Activated CD8-positive, alpha-beta memory T cell treated with anti-CD3 and anti-CD28 coated beads, Interleukin-2, amount 50 U/mL, for 4 hours (primary cell): ENCODE results near the gene C11orf91.
"Not testable (repeated sequence)": the region's sequence is repeated elsewhere in the genome, so short reads cannot be mapped to it uniquely, and the experiment has no call there.

Source experiments
- DNase-seq: peaks from one replicate; pipeline ENCODE4 v3.0.0-alpha.2; 2020

Gene C11orf91

DNA sequence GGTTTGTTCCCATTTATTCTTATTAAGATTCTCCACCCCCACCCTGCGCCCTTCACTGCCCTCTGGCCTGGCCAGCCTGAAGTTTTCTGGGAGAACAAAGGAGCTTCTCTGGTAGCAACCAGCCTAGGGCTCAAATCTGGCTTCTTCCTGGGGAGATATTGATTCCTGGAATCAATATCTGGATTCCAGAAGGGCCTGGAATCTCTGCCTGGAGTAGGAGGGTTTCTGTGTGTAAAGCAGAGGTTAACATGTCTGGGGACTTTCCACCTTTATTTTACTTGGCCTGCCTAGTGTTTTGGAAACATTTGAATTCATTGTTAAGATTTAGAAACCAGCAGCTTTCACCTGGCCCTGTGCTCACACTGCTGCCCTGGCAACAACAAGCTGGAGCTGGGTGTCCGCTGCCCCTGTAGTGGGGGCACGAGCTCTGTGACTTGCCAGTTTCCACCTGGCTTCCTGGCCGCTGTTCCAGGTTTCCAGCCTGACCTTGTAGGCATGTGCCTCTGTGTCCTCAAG lies 5.5 kb downstream of the C11orf91 start:
- no peak for DNase-seq

DNA sequence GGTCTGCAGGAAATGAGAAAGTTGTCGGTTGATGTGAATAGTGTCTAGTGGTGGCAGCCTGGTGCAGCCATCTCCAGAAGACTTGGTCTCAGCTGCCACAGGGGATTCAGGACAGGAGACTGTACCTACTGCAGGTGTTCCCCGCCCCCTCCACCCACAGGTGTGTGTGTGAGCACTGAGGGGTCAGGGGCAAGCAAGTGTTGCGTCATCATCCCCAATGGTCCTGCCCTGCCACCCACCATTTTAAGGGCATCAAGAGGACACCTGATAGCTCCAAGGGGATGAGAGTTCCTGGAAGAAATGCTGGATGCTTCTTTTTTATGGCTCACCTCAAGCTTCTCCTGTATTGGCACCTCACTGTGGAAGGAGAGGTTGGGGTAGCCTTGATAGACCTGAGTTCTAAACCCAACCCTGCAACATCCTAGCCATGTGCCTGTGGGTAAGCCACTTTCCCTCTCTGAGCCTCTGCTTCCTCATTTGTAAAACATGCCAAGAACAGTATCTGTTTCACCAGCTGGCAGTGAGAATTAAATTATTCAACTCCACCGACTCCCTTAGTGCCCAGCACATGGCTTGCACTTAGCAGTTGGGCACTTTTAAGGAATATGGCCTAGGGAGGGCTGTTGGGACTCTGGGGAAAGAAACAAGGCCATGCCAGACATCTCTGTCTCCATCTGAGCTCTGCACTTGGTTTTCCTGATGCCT lies 6.1 kb downstream of the C11orf91 start:
- DNase-seq = no peak

DNA sequence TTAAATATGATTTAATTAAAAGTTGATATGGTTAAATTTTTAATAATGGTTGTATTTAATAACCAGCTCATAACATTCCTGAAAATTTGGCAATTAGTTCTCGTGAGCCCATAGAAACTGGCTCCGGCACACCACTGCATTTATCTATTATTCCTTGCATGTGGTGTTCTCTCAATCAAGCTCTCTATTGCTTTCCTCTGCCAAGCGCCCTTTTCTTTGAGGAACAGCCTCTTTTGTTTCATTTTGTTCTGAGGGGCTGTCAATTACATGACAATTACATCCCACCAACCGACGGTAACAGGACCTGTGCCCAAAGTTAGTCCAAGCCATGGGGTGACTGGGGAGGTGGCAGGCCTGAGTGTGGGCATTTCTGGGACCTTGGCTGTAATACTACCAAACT lies 8.1 kb downstream of the C11orf91 start:
- DNase-seq = no peak

DNA sequence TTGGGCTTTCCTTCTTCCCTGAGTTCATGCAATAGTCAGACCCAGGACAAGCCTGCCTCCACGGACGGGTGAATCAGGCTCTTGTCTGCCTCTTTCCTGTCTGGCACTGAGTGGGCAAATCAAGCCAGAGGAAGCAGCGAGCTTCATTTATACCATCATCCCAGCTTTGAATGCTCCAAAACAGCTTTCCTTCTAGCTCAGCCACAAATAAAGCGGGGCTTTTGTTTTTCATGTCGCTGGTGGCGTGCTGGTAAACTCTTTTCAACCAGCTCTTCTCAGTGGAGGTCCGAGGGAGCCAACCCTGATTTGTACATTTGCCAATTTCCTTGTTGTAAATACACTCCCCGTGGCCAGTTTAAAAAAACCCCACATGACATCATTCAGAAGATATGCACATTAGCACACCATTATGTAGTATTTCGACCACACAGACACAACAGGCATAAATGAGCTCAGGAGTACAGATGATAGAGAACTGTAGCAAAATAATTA lies 8.6 kb downstream of the C11orf91 start:
- no peak for DNase-seq

DNA sequence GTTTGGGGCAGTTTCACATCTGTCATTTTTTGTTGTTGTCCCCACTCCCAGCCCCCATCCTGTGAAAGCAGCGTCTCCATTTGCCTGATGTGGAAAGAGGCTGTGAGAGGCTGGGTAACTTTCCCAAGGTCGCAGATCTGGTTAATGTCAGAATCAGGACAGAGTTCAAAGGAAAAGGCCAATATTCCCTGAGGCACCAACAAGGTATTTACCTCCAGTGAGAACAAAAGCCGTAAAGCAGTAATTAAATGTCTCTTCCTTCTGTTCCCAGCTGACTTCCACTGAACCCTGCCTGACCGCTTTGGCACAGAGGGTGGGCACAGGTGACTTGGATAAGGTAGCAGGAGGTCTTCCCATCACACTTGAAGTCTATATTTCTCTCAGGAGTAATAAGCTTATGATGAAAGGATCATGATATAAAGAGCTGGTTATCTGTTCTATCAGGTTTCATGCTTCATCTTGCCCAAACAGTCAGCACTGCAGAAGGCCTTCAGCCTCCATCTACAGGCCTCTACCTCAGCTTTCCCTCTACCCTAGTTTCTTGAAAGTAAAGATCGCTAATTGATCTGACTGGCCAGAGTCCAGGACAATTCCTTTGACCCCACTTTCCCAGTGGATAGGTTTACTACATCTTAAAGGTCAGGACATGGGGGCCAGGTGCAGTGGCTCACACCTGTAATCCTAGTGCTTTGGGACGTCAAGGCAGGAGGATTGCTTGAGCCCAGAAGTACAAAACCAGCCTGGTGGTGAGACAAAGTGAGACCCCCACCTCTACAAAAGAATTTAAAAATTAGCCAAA lies 9.4 kb downstream of the C11orf91 start:
- DNase-seq = no peak

DNA sequence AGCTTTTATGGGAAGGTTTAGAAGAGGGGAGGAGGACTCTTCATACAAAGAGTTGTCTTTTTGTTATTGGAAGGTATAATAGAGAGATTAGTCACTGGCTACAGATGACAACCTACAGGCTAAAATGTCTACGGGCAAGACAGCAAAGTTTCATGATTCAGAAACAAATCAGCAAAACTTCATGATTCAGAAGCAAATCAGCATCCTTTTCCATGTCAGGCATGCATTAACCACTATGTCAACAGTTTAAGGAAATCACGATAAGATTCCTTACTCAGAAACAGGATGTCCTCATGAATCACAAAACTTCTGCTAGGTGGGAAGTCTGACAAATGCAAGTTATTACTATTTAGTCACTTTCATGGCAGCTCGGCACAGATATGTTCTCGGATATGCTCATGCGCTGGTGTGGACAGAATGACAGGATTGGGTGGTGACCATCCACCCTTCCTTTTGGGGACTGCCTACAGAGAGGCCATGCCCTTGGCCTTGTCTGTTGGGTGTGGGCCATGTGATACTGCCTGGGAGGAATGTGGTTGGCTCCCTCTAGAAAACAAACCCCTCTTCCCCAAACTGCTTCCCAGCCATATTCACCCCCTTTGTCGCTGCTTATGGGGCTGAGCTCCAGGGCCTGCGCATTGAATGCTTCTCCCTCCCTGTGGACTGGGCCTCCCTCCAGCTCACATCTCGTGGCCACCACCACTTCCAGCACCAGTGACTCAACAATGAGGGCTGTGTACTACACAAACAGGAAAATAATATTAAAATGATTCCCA lies 10.1 kb downstream of the C11orf91 start:
- DNase-seq = no peak

DNA sequence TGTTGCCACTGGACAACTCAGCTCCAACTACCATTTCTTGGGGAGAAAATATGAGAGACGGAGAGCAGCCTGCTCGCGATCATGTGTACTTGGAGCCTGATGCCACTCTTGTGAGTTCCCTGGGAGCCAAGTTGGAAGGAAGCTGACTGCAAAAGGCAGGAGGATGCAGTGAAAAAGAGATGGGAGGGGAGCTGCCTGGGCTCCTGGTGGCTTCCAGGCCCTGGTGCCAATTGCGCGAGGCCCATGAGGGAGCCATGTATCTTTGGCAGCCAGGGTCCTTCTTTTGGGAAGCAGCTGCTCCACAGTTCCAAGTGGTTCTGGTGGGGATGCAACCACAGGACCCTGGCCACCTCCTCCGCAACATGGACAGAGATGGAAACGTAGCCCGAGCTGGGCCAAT lies 11.1 kb downstream of the C11orf91 start:
- DNase-seq = no peak

DNA sequence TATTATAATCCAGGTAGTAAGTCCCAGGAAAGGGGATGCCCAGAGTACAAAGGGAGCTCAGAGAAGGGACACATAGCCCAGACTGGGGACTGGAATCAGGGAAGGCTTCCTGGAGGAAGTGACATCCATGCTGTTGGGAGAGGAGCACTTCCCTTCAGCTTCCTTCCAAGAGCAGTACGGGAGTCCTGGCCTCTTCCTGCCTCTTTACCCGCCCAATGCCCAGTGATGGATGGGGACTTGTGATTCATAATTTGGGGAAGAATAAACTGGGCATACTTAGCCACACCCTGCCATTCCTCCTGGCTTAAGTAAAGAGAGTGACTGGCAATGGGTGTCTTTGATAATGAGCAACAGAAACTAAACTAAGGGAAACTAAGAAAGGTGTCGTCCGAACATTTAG lies 11.5 kb downstream of the C11orf91 start:
- no peak for DNase-seq

DNA sequence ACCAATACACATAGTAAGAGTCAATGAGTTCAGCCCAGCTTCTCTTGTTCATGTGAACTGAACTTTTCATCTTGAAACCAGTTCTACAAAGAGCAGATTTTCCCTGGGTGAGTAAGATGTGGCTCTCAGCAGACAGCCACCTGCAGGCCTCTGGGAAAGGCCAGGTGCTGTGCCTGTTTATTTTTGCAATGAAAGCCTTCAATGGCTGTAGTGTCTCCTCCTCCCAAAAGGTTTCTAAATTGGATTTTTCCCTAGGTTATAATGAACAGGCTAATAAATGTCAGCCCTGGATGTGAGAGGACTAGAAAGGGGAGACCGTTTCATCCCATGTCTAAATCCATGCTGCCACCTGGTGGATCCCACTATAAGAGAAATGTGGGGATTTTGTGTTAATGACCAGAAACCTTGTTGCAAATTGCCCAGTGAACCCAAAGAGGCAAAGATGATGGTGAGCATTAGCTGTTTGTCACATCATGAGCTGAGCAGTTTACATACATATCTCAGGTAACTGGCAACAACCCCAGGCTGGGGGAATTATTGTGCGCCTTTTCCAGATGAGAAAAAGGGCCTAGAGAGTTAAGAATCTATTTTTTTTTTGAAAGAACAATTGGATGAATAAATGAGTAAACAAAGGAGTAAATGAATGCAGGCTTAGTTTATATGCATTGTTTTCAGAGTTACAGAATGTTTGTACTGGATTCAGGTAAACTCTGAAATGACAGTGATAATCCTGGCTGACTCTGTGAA lies 12.7 kb downstream of the C11orf91 start:
- DNase-seq = no peak

DNA sequence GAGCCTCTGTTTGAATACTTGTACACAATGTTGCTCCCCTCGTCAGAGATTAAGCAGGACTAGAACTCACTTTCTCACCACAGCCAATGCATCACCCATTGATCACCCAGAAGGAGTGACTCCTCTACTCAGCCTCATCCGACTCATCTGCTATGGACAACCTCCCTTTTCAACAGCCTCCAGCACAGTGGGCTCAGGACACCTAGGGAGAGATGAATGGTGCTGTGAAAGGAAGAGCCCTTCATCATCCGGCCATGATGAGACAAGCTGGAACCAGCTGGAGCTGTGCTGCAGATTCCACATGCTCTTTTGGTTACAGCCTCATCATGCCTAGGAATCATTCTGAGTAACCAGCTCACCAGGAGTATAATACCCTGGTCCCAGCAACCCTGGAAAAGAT lies 15.5 kb downstream of the C11orf91 start:
- no peak for DNase-seq

DNA sequence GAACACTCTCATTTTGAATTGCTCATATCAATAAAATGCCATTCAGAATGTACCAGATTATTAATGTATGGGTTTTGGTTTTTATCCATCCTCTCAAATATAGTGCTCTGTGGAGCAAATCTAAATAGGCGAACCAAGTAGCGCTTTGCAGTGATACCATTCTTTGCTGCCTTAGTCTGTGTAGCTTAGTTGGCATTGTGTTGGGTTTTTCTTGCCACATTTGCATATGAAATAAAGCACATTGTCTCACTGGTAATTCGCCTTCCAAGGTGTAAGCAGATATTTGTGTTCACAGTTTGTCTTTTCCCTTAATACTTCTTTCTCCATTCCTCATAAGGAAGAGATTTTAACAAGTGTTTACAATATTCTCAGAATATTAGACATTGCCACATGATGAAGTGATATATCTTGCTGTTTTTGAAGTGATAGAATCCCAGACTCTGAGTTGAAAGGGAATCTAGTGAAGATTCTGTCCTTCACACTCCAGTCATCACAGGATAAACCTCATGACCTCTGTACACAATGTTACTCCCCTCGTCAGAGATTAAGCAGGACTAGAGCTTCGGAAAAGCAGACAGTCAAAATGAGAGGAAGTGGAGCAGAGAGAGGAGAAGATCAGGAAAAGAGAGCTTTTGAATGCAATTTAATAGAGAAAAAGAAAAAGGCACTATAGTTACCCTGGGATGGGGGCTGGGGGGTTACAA lies 16.5 kb downstream of the C11orf91 start:
- no peak for DNase-seq

DNA sequence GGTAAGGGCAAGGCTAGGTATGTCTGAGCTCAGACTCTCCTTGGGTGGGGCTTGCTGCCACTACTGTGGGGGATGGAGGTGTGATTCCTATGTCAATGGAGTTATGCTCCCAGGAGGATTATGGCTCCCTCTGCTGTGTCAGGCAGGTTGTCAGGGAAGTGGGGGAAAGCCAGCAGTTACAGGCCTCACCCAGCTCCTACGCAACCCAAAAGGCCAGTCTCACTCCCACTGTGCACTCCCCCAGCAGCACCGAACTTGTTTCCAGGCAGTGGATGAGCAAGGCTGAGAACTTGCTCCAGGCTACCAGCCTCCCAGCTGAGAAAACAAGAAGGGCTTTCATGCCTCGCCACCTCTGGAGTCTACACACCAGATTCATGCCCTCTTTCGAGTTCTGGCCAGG lies 18.2 kb downstream of the C11orf91 start:
- DNase-seq = no peak

DNA sequence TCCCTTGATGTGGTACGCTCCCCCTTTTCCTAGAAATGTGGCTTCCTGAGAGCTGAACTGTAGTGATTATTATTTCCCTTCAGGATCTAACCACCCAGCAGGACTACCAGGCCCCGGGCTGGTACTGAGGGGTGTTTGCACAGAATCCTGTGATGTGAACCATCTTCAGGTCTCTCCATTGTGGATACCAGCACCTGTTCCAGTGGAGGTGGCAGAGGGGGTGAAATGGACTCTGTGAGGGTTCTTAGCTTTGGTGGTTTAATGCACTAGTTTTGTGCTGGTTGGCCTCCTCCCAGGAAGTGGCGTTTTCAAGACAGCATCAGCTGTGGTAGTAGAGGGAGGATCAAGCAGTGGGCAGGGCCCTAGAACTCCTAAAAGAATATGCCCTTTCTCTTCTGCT lies 18.6 kb downstream of the C11orf91 start:
- DNase-seq = no peak

DNA sequence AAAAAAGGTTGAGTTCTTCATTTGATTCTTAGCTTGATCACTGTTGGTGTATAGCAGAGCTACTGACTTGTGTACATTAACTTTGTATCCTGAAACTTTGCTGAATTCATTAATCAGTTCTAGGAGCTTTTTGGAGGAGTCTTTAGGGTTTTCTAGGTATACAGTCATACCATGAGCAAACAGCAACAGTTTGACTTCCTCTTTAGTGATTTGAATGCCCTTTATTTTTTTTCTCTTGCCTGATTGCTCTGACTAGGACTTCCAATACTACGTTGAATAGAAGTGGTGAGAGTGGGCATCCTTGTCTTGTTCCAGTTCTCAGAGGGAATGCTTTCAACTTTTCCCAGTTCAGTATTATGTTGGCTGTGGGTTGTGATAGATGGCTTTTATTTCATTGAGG lies 22.0 kb downstream of the C11orf91 start:
- not testable (repeated sequence) for DNase-seq

DNA sequence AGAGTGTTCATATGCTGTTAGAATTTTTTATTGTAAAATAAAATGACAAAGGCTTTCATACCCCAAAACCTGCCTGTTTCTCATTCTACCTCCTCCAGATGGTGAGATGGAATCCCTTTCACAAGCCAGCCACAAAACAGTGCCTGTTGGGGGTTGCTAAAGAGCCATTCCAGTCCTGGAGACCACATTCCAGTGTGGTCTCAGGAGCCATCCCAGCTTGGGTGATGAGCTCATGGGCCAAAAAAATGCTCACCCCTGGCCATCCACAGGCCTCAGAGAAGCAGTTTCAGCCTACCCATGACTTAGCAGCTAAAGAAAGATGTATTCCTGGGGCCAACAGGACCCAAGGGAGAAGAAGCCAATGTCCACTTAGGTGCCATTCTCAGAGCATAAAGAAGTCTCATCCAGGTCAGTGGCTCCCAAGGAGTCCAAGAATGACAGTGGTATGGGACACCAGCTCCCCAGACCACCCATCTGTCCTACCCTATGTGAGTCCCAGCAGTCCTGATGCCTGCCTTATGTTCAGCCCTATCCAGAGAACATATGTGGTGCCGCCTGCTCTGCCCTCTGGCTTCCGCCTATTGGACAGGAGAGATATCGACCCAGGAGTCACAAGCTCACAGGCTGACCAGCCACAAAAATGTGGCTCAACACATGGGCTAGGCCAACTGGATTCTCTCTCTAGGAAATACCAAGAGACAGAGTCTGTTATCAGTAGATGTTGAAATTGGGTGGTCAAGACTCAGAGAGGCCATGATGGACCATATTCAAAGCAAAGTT lies 26.4 kb downstream of the C11orf91 start:
- no peak for DNase-seq

DNA sequence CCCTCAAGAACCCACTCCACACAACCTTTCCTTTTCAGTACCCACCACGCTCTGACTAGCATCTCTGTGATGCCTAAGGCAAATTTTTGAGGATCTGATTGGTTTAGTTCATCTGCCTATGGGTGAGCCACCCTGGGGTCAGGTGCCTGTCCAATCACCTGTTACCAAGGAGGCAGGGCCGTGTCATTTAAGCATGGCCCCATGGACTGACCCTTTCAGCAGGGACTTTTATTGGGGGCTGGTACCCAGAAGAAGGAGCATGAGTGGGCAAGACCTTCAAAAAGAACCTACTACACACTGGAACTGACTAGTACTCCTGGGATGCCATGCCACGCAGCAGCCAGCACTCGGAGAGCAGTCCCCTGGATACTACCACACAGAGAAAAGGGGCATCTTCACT lies 28.4 kb downstream of the C11orf91 start:
- no peak for DNase-seq

DNA sequence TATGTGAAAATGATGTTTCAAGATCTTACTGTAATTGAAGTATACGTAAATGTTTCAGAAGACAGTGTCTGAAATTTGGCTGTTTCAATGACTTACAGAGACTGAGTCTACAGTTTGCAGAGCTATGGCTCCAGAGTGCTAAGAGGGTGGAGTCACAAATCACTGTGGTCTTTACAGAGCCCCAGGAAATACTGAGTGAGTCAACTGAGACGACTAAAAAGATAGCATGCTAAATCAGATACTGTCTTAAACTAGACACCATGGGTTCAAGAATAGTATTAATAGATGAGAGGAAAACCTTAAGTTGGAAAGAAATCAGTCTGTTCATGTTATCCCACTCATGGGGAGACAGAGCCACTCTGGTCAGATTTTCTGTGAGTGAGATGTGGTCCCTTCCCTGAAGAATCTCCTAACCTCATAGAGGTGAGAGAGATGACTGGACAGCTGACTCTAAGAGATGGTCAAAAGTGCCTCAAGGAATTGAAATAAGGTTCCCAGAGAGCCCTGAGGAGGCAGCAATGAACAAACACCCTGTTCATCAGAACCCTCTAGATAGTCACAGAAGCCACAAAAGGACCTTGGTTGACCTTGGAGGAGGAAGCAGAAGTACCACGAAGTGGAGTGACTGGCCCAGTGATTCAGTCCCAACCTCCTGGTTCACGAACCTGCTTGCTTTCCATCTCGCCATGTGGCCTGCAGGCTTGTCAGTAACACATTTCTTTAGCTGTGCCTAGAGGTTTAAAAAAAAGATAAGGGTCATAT lies 30.2 kb downstream of the C11orf91 start:
- no peak for DNase-seq

DNA sequence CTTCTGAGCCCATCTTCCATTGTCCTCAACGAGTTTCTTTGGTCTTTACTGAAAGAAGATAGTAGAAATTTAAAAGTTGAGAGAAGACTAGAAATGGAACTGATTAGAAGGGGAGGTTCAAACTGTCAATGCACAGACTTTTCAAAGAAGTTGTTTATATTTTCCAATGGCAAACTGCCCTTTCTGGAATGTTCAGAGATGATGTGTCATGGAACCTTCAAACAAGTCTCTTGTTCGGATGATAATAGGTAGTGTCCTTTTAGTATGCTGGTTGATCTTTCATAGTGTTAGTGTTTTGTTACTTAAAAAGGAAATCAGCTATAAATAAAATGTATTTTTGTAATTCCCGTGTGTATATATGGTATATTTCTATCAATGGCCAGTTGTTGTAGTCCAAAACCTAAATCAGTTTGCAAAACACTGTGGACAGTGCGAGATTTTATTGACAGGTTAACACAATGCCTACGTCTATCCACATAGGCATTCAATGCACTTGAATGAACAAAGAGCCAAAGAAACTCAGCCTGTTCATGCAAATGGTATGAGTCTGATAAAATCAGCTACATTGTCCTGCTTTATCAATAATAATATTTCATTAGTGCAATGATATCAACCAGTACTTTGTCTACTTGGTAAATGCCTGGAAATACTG lies 30.9 kb downstream of the C11orf91 start:
- no peak for DNase-seq

DNA sequence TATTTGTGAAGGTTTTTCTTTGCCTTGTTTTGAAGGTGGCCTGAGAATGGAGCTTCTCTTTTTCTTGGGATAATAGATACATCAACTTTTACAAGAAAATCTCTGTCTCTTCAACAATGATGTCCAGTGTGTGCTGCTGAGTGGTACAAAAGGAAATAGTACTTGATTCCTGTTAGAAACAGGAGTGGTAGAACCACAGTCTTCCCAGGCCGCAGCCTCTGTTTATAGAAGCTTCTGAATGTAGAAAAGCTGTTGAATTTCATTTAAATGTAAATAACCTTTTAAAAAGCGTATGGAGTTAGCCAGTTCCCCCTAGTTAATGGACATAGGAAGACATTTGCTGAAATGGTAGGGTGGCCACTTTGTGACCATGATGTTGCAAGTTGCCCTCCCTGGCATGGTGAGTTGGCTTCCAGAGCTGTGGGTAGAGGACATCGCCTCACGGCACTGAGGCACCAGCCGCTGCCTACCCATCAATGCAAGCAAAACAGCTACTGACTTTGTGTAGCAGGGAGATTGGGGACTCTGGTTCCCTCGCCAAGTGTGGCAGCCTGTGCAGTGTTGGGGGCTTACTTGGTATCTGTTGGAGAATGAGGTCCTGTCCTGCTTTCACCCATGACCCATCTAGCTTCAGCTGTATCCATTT lies 31.6 kb downstream of the C11orf91 start:
- no peak for DNase-seq
